NCI-H748 (cell line): ENCODE measurements around the gene BEST2.

ENCODE experiments used
- DNase-seq: peaks from one replicate; lab custom pipeline; 2025; ENCODE audit not compliant: unreplicated experiment; lab: John Stamatoyannopoulos, UW

Gene BEST2

GRCh38 chr19:12786141-12786870 is 34.7 kb downstream of the BEST2 start:
- DNase-seq, result no peak

- DNase-seq, result no peak
Measured at GRCh38 chr19:12786952-12787351, 35.4 kb downstream of the BEST2 start.

DNA sequence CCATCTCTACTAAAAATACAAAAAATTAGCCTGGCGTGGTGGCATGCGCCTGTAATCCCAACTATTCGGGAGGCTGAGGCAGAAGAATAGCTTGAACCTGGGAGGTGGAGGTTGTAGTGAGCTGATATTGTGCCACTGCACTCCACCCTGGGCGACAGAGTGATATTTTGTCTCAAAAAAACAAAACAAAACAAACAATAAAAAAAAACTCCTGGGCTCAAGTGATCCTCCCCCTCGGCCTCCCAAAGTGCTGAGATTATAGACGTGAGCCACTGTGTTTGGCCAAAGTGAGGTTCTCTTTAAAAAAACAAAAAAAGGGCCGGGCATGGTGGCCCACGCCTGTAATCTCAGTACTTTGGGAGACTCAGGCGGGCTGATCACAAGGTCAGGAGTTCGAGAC is 35.9 kb downstream of the BEST2 start:
- no peak for DNase-seq

GRCh38 chr19:12788042-12788681 is 36.6 kb downstream of the BEST2 start:
- no peak for DNase-seq

- DNase-seq, result peak; percentile 8
Measured at GRCh38 chr19:12788682-12789097, 37.1 kb downstream of the BEST2 start.

GRCh38 chr19:12789098-12789903 is 37.7 kb downstream of the BEST2 start:
- DNase-seq, result peak; percentile 42

GRCh38 chr19:12789904-12790619 is 38.5 kb downstream of the BEST2 start:
- DNase-seq, result peak; percentile 95

DNA sequence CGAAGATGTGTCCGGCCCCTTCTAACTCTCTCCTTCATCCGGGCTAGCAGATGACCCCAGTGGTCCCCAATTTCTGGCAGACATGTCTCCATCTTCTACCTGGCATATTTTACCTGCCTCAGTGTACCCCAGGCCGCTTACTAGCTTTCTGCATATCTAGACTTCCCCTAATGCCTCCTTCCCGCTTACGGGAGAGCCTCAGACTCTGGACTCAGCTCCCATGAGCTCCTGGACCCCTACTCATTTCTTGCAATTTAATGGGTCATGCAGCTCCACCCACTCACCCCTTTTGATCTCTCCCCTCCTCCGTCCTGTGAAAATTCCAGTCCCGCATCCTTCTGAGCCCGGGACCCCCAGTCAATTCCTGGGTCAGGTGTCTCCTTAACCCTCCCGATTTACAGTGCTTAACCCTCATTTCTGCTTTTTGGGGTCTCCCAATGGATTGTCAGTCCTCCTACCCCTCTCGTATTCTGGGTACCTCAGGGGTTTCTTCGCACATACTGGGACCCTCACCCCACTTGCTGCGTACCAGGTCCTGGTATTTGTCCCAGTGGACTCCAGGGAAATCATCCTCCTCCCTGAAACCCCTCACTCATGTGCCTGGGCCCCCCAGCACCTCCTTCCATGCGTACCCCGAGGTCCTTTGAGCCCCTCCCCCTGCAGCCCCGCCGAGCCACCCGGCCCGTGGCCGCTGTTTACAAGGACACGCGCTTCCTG is 39.2 kb downstream of the BEST2 start:
- DNase-seq, result no peak

DNA sequence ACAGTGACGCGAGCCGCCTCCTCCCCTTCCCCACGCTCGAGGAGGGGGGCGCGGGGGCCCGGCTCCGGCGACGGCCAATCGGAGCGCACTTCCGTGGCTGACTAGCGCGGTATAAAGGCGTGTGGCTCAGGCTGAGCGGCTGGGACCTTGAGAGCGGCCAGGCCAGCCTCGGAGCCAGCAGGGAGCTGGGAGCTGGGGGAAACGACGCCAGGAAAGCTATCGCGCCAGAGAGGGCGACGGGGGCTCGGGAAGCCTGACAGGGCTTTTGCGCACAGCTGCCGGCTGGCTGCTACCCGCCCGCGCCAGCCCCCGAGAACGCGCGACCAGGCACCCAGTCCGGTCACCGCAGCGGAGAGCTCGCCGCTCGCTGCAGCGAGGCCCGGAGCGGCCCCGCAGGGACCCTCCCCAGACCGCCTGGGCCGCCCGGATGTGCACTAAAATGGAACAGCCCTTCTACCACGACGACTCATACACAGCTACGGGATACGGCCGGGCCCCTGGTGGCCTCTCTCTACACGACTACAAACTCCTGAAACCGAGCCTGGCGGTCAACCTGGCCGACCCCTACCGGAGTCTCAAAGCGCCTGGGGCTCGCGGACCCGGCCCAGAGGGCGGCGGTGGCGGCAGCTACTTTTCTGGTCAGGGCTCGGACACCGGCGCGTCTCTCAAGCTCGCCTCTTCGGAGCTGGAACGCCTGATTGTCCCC is 39.9 kb downstream of the BEST2 start, which contains the start of gene JUNB:
JUNB (plus strand) TSS at position 142 of the 706 bp plus-strand sequence; CDS start at position 428, 286 bp downstream.
- peak; percentile 92 for DNase-seq

DNA sequence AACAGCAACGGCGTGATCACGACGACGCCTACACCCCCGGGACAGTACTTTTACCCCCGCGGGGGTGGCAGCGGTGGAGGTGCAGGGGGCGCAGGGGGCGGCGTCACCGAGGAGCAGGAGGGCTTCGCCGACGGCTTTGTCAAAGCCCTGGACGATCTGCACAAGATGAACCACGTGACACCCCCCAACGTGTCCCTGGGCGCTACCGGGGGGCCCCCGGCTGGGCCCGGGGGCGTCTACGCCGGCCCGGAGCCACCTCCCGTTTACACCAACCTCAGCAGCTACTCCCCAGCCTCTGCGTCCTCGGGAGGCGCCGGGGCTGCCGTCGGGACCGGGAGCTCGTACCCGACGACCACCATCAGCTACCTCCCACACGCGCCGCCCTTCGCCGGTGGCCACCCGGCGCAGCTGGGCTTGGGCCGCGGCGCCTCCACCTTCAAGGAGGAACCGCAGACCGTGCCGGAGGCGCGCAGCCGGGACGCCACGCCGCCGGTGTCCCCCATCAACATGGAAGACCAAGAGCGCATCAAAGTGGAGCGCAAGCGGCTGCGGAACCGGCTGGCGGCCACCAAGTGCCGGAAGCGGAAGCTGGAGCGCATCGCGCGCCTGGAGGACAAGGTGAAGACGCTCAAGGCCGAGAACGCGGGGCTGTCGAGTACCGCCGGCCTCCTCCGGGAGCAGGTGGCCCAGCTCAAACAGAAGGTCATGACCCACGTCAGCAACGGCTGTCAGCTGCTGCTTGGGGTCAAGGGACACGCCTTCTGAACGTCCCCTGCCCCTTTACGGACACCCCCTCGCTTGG is 40.7 kb downstream of the BEST2 start:
- DNase-seq, result peak; percentile 84

DNA sequence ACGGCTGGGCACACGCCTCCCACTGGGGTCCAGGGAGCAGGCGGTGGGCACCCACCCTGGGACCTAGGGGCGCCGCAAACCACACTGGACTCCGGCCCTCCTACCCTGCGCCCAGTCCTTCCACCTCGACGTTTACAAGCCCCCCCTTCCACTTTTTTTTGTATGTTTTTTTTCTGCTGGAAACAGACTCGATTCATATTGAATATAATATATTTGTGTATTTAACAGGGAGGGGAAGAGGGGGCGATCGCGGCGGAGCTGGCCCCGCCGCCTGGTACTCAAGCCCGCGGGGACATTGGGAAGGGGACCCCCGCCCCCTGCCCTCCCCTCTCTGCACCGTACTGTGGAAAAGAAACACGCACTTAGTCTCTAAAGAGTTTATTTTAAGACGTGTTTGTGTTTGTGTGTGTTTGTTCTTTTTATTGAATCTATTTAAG is 41.3 kb downstream of the BEST2 start:
- DNase-seq, result no peak

DNA sequence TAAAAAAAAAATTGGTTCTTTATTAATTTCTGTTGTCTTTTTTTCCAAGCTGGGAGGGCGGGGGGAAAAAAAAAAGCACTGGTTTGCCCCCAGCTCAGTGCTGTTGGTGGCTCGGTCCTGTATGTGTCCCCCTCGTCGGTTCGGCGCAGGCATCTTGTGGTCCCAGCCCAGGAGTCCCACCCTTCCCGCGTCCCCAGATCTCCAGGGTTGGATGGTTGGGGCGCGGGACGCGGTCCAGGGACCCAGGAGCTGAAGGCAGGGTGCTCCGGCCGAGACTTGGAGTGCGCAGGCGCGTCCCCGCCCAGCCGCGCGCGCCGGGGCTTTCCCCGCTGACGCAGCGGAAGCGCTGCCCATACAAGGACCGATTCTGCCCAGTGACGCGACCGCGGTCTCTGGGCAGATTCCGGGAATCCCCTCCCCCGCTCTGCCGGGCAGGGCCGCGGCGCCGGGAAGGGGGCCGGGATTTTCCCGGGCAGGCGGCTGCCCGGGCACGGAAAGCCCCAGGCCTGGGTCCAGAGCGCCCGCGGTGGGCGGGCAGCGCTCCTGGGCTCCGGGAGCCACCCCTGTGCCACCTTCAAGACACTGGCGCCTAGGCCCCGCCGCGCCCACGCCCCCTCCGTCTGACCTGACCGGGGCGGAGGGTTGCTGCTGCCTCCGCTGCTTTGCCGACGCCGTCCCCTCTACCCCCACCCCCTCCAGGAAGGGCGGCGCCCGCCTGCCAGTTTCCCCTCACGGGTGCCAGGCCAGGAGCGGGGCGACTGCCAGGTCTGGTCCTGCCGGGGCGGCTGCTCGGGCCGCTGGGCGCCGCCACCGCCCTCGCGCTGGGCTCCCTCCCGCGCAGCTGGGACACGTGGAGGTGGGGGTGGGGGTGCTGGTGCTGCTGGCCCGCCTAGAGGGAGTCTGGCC is 42.0 kb downstream of the BEST2 start:
- peak; percentile 87 for DNase-seq

DNA sequence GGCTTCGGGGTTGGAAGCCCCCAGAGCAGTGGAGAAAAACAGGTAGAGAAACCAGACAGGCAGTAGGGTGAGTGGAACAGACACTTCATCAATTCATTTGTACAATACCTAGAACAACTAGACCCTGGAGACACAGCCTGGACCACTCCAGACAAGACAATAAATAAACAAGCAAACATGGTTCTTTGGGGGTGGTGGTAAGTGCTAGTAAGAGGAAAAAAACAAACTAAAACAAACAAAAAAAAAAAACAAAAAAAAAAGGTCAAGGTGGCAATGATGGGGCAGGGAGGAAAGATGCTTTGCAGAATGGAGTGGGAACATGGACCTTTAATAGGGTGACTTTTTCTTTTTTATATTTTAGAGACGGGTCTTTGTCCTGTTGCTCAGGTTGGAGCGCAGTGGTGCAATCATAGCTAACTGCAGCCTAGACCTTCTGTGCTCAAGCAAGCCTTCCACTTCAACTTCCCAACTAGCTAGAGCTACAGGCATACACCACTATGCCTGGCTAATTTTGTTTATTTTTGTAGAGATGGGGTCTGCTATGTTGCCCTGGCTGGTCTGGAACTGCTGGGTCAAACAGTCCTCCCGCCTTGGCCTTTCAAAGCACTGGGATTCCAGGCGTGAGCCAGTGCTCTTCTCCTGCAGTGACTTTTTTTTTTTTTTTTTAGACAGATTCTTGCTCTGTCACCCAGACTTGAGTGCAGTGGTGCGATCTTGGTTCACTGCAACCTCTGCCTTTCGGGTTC is 42.8 kb downstream of the BEST2 start:
- DNase-seq, result no peak

GRCh38 chr19:12794971-12795381 is 43.4 kb downstream of the BEST2 start:
- no peak for DNase-seq

DNA sequence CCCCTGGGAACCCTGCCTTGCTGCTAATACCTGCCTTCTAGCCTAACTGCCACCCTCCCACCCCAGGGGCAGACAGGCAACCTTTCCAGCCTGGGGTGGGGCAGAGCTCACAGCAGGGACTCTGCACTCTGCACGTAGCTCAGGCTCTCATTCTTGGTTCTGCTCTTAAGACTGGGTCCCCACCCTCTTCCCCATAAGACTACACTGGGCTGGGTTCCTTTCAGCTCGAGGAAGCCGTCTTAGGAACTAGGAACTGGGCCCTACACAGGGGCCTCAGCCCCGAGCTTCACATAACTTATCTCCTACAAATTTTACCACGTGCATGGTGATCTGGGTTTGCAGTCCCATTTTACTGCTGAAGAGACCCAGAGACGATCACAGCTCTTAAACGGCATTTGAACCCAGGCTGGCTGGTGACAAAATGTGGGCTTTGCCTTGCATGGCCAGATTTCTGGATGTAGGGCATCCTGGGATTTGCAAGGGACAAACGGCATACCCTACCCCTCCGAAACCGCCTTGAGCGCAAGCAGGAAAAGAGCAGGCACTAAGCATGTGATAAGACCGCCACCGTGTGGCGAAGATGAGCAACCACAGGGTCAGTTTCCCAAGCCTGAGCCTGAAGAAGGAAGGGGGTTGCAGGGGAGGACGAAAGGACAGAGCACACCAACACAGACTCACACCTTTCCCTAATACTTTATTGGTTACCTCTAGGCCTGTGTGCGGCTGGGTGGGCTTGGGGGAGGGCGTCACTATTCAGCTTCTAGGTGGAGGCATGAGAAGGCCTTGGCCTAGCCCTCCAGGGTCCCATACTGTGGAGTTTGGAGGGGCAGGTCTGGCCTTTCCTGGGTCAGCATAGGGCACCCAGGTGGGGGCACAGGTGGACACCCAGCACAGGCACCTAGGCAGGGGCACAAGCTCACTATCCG is 44.8 kb downstream of the BEST2 start:
- peak; percentile 80 for DNase-seq

- no peak for DNase-seq
Measured at GRCh38 chr19:12797141-12797587, 45.6 kb downstream of the BEST2 start.
